Peyer's patch (tissue), 4 donors: ENCODE measurements around the gene MMD2. TPM values are rescaled to one million over a fixed set of nuclear protein-coding genes. Genes with fewer than 3 reads are reported as not detected.
"Not testable (repeated sequence)": the region's sequence is repeated elsewhere in the genome, so short reads cannot be mapped to it uniquely, and the experiment has no call there.

Source experiments
- DNase-seq, 3 donors: peaks; one replicate each; pipeline ENCODE4 v3.0.0-alpha.2; 2017 to 2019
- H3K27ac ChIP-seq, 4 donors: fragments of 200-600 bp; sonication (generic); one replicate each; pipeline ENCODE4 v1.5.1; 2016 to 2019
- H3K27me3 ChIP-seq, 2 donors: fragments of 200-600 bp; sonication (generic); one replicate each; pipeline ENCODE4 v1.5.1; 2019
- H3K36me3 ChIP-seq, 3 donors: fragments of 200-600 bp; sonication (generic); one replicate each; pipeline ENCODE4 v1.5.1; 2016 to 2019
- H3K4me1 ChIP-seq, 4 donors: fragments of 200-600 bp; sonication (generic); one replicate each; pipeline ENCODE4 v1.5.1; 2016 to 2019
- H3K4me3 ChIP-seq, 4 donors: fragments of 200-600 bp; sonication (generic); 1 replicate in 3 of 4; 2 replicates in 1 of 4; pipeline ENCODE4 v1.5.1; 2016 to 2019; ENCODE audit warnings: mild to moderate bottlenecking in 1 of 4
- H3K9me3 ChIP-seq, 4 donors: fragments of 200-600 bp; sonication (generic); one replicate each; pipeline ENCODE4 v1.5.1; 2016 to 2019; ENCODE audit warnings: mild to moderate bottlenecking in 1 of 4
- POLR2A ChIP-seq, 2 donors: fragments of 450-650 bp; IDR thresholded peaks; one replicate each; pipeline ENCODE4 v1.5.1; 2017; ENCODE audit warnings: antibody characterized with exemption in 2 of 2, mild to moderate bottlenecking in 2 of 2, moderate library complexity in 2 of 2
- total RNA-seq, 4 donors: library from RNA; depleted of rRNA; stranded (reverse); fragments of >200 nt; gene quantifications; one replicate each; pipeline ENCODE4 v1.1.0, GENCODE V29; 2016
- TF ChIP-seq, protein P1 (sequence below), 6 experiments: fragments of 450-650 bp in 4 of 6; fragments of 200-600 bp in 2 of 6; sonication (generic) in 1 of 6; IDR thresholded peaks; one replicate each; pipeline ENCODE4 v1.5.1; 2017 to 2019; ENCODE audit warnings: antibody characterized with exemption in 6 of 6, mild to moderate bottlenecking in 3 of 6, moderate library complexity in 1 of 6

Gene MMD2
- total RNA-seq, 4 donors from 2014 or later: not detected

DNA sequence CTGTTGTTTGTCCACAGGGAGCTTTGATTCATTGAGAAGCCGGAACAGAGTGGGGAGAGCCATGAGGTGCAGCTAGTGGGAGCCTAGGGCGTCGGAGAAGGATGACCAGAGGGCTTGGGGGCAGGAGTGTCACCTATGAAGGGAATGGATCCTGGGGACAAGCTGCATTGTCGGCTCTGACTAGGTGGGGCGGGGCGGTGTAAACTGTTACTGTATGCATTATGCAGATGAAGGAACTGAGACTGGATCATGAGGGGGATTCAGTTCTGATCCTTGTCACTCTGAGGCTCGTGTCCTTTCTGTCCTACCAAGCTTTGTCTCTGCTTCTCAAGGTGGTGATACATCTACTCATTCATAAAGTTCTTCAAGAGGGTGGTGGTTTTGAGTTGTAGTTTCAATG, 39.9 kb upstream of the MMD2 start:
- Histone ChIP-seq H3K4me1 (no peaks in the 10 kb centered on the region), H3K4me3 (no peak overlapping the region), H3K36me3 (peaks cover 0 to 36% (median 0%) of the 10 kb centered on the region in 3 donors), H3K27me3 (no peaks in the 10 kb centered on the region), H3K27ac (no peak overlapping the region), H3K9me3 (no peaks in the 10 kb centered on the region)
- DNase-seq: no peak
- TF ChIP-seq, protein P1, sequence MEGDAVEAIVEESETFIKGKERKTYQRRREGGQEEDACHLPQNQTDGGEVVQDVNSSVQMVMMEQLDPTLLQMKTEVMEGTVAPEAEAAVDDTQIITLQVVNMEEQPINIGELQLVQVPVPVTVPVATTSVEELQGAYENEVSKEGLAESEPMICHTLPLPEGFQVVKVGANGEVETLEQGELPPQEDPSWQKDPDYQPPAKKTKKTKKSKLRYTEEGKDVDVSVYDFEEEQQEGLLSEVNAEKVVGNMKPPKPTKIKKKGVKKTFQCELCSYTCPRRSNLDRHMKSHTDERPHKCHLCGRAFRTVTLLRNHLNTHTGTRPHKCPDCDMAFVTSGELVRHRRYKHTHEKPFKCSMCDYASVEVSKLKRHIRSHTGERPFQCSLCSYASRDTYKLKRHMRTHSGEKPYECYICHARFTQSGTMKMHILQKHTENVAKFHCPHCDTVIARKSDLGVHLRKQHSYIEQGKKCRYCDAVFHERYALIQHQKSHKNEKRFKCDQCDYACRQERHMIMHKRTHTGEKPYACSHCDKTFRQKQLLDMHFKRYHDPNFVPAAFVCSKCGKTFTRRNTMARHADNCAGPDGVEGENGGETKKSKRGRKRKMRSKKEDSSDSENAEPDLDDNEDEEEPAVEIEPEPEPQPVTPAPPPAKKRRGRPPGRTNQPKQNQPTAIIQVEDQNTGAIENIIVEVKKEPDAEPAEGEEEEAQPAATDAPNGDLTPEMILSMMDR (IDR thresholded peaks at IDR 0.05): no peak
- TF ChIP-seq POLR2A (IDR thresholded peaks at IDR 0.05): no peak

DNA sequence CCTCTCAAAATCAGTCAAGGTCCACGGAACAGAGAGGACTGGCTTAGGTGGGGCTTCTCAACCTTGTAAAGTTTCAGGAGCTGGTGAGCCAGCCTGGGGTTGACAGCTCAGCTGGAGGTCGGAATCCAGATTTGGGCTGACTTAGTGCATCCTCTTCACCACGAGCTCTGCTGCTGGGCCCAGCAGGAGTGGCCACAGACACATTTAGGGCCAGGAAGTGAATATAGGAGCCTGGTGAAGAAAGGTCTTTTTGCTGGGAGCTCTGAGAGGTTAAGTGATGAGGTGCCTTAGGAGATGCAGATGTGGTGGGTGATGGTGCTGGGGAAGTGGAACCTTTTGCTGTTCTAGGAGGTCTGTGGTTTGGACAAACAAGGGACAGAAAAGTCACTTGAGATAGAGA, 39.3 kb upstream of the MMD2 start:
- Histone ChIP-seq H3K9me3 (no peaks in the 10 kb centered on the region), H3K4me1 (no peaks in the 10 kb centered on the region), H3K27ac (no peak overlapping the region), H3K4me3 (no peak overlapping the region), H3K36me3 (peaks cover 0 to 42% (median 0%) of the 10 kb centered on the region in 3 donors), H3K27me3 (no peaks in the 10 kb centered on the region)
- TF ChIP-seq, protein P1 (IDR thresholded peaks at IDR 0.05): no peak
- TF ChIP-seq POLR2A (IDR thresholded peaks at IDR 0.05): no peak
- no peak for DNase-seq

DNA sequence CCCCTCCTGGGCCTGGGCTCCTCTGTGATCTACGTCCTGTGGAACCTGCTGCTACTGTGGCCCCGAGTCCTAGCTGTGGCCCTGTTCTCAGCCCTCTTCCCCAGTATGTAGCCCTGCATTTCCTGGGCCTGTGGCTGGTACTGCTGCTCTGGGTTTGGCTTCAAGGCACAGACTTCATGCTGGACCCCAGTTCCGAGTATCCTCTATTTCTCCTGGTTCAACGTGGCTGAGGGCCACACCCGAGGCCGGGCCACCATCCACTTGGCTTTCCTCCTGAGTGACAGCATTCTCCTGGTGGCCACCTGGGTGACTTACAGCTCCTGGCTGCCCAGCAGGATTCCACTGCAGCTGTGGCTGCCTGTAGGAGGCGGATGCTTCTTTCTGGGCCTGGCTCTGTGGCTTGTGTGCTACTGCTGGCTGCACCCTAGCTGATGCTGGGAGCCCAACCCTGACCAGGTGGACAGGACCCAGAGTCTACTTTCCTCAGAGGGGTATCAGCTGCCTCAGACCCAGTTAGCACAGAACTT, 37.8 kb upstream of the MMD2 start:
- TF ChIP-seq POLR2A (IDR thresholded peaks at IDR 0.05): no peak
- Histone ChIP-seq H3K27me3 (no peaks in the 10 kb centered on the region), H3K4me3 (no peak overlapping the region), H3K4me1 (no peaks in the 10 kb centered on the region), H3K27ac (no peak overlapping the region), H3K9me3 (no peaks in the 10 kb centered on the region), H3K36me3 (peaks cover 0 to 57% (median 0%) of the 10 kb centered on the region in 3 donors)
- DNase-seq: no peak

DNA sequence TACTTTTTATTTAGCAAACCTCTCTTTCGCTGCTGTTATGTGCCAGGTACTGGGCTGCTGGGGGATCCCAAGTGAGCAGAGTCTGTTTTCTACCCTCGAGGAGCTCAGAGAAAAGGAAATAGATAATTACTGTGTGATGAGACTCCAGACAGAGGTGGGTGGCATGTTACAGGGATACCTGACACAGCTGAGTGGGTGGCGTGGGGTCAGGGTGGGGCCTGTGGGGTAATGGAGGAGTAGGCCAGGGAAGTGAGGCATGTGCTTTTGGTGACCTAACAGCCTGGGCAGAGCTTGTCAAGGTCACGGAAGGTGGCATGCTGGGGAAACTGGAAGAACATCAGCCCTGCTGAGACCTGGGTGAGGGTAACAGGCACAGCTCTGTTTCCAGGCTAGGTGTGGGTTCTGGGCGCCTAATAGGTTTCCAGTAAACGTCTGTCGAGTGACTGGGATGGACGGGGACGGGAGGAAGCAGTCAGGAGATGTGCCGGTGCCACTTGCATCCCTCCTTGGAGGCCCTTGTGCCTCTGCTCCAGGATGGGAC, 36.5 kb upstream of the MMD2 start:
- no peak for DNase-seq
- Histone ChIP-seq H3K36me3 (peaks cover 0 to 70% (median 0%) of the 10 kb centered on the region in 3 donors), H3K4me1 (no peaks in the 10 kb centered on the region), H3K4me3 (no peak overlapping the region), H3K27ac (no peak overlapping the region), H3K9me3 (no peaks in the 10 kb centered on the region), H3K27me3 (no peaks in the 10 kb centered on the region)
- TF ChIP-seq, protein P1 (IDR thresholded peaks at IDR 0.05): no peak
- TF ChIP-seq POLR2A (IDR thresholded peaks at IDR 0.05): no peak

DNA sequence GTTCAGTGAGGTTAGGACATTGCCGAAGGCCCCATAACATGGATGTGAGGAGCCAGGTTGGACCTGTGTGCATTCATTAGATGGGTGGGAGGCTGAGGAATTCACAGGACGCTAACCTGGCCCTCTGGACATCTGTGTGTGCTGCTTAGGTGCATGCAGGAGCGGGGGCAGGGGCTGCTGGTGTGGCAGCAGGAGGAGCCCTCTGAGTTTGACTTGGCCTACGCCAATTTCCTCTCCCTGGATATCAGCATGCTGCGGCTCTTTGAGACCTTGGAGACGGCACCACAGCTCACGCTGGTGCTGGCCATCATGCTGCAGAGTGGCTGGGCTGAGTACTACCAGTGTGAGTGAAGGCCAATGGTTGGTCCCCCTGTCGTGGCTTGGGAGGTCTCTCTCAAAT, 34.5 kb upstream of the MMD2 start:
- TF ChIP-seq POLR2A (IDR thresholded peaks at IDR 0.05): no peak
- TF ChIP-seq, protein P1 (IDR thresholded peaks at IDR 0.05): no peak
- no peaks in the 10 kb centered on the region for H3K9me3 ChIP-seq
- no peak for DNase-seq

DNA sequence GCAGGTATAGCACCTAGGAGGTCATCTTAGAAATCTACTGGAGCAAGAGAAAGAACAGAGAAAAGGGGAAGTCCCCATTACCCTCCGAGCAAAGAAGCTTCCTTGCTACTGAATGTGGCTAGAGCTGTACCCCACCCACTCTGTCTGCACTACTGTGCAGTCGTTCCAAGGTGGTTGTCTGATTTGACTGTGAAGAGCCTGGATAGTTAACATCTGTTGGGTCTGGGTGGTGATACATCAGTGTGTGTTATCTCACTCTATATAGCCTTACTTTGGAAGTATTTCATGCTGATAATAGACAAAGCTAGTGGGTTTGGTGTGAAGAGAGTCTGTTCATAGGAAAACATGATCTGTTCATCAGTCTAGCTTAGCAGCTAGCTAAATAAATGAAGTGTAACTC, 23.8 kb upstream of the MMD2 start:
- H3K4me3 ChIP-seq, DNase-seq: not testable (repeated sequence)
- H3K36me3 ChIP-seq: peaks cover 0 to 60% (median 0%) of the 10 kb centered on the region in 3 donors

More for the DNA sequence above, 34.5 kb upstream of the MMD2 start:
- H3K4me1 ChIP-seq: no peaks in the 10 kb centered on the region
- H3K36me3 ChIP-seq: peaks cover 0 to 80% (median 0%) of the 10 kb centered on the region in 3 donors
- H3K27ac ChIP-seq: no peak overlapping the region
- no peaks in the 10 kb centered on the region for H3K27me3 ChIP-seq
- H3K4me3 ChIP-seq: no peak overlapping the region

DNA sequence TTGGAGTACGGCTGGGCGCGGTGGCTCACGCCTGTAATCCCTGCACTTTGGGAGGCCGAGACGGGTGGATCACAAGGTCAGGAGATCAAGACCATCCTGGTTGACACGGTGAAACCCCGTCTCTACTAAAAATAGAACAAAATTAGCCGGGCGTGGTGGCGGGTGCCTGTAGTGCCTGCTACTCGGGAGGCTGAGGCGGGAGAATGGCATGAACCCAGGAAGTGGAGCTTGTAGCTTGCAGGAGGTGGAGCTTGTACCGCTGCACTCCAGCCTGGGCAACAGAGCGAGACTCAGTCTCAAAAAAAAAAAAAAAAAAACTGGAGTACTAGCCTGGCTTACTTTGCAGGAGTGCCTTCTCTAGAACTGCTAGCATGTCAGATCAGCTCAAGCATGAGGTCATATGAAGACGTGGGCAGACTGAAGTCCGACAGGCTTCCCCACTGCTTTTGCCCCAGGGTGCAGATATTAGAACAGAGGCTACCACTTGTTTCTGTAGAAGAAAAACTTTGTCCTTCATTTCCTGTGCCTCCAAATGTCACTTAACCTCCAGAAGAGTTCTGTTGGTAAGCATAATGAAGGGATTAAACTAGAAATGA, 22.4 kb upstream of the MMD2 start:
- DNase-seq: peak in 1 of 3 donors; percentile 6
- H3K4me3 ChIP-seq, H3K27me3 ChIP-seq, H3K9me3 ChIP-seq, H3K27ac ChIP-seq, H3K4me1 ChIP-seq: not testable (repeated sequence)
- peaks cover 0 to 61% (median 0%) of the 10 kb centered on the region in 3 donors for H3K36me3 ChIP-seq

More for the DNA sequence above, 23.8 kb upstream of the MMD2 start:
- H3K27me3 ChIP-seq, H3K9me3 ChIP-seq, H3K27ac ChIP-seq, H3K4me1 ChIP-seq: not testable (repeated sequence)

DNA sequence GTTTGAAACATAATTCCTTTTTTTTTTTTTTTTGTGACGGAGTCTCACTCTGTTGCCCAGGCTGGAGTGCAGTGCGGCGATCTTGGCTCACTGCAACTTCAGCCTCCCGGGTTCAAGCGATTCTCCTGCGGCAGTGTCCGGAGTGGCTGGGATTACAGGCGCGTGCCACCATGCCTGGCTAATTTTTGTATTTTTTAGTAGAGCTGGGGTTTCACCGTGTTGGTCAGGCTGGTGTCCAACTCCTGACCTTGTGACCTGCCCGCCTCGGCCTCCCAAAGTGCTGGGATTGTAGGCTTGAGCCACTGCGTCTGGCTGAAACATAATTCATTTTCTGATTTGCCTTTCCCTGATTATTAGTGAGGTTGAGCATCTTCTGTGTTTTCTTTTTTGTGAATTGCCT, 16.6 kb upstream of the MMD2 start:
- H3K9me3 ChIP-seq, H3K4me3 ChIP-seq, H3K27ac ChIP-seq, H3K27me3 ChIP-seq: not testable (repeated sequence)
- Histone ChIP-seq H3K36me3 (peaks cover 0 to 34% (median 0%) of the 10 kb centered on the region in 3 donors), H3K4me1 (peaks cover 0 to 10% (median 0%) of the 10 kb centered on the region in 4 donors)
- peak in 2 of 3 donors; percentile 6 to 10 for DNase-seq
